HG03378 (cell line): ENCODE measurements around the gene ARV1.

Experiments used
- ATAC-seq: cut with Tn5 transposase; IDR thresholded peaks from one replicate; pipeline ENCODE4 v1.9.1; 2021; ENCODE audit warnings: mild to moderate bottlenecking, moderate library complexity; ENCODE audit not compliant: unreplicated experiment

The ARV1 gene

GRCh38 chr1:230978491-230979388 is at the start of gene ARV1, which contains the start of gene TTC13:
ARV1 (plus strand) TSS chr1:230979094; CDS start chr1:230979106, 12 bp downstream.
TTC13 (minus strand) TSS chr1:230978861; CDS start chr1:230978830, 31 bp downstream.
- ATAC-seq: peak; percentile 87

DNA sequence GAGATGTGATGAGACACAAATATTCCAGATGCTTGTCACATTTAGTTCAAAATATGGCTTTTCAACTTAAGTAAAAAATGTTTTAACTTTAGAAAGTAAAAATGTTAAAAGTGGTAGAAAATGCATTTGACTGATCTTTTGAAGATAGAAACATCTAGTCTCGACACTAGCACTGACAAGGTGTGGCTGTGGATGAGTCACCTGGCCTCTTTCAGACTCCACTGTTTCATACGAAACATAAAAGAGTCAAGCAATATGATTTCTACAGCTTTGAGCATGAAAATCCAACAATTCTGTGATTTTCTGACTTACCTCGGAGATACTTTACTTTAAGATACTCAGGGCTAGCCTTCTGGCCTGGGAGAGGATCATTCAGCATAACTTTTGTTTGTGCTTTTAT is 47.9 kb upstream of the ARV1 start:
- no peak for ATAC-seq

DNA sequence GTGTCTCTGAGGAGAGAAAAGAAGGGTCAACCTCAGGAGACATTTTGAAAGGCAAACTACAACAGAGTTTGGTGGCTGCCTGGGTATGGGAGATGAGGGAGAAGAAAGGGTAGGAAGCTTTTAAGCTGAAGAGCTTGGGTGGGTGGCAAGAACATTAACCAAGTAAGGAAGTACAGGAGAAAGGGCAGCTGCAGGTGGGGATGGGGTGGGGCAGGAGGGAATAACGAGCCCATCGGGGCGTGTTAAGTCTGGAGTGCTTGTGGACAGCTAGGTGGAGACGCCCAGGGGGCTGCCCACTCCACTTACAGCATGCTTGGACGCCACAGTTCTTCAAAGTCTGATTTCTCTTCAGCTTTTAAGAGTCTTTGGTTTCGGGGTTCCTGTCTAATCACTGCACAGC is 43.0 kb upstream of the ARV1 start:
- ATAC-seq: no peak

DNA sequence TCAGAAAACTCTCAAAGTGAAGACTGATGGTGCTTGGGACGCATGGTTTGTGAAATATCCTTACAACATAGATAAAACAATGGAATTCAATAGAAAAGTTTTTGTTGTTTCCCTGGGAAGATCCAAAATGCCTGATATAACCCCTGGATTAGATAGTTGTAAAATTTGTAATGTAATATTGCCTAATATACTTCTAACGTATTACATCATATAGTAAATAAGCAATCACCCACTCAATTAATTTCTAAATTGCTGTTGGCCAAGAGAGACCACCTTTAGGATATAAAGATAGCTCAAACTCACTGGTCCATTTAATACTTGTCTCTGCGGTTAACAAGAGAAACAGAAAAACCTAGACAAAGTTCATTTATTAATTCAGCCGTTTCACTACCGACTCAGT is 42.4 kb upstream of the ARV1 start:
- ATAC-seq: no peak

DNA sequence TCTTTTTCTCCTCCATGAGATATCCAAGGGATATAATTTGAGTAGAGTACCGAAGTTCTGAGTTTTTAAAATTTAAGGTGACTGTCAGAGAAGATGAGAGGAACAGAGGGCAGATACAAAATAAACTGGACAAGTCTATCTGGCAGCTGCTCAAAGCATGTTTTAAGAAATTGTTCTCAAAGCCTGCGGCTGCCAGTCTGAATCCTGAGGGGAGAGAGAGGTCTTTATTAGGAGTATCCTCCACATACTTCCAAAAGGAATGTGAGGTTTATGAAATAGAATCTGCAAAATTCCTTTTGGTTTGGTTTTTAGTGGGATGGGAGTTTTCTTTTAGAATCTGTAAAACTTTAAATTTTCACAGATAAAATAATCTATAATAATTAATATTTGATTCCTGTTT is 41.5 kb upstream of the ARV1 start:
- no peak for ATAC-seq

- ATAC-seq: no peak
These were observed 39.9 kb upstream of the ARV1 start for GRCh38 chr1:230938924-230939368.

- no peak for ATAC-seq
These were observed 38.9 kb upstream of the ARV1 start for GRCh38 chr1:230939806-230940489.

DNA sequence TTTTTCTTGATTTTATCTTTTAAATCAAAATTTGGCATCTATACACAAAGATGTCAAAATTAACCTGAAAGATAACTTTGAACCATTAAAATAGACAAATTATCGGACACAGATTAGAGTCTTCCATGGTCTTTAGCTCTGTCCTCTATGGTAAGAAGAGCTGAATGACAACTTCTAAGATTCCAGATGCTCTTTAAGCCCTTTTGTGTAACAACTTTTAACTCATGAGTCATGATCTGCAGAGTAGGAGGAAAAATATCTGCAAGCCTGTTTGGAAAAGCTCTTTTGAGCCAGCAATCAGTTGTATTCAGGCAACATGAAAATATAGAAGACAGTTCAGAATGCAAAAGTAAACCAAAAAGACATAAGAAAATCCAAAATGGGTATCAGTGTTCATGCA is 38.0 kb upstream of the ARV1 start:
- ATAC-seq: no peak

DNA sequence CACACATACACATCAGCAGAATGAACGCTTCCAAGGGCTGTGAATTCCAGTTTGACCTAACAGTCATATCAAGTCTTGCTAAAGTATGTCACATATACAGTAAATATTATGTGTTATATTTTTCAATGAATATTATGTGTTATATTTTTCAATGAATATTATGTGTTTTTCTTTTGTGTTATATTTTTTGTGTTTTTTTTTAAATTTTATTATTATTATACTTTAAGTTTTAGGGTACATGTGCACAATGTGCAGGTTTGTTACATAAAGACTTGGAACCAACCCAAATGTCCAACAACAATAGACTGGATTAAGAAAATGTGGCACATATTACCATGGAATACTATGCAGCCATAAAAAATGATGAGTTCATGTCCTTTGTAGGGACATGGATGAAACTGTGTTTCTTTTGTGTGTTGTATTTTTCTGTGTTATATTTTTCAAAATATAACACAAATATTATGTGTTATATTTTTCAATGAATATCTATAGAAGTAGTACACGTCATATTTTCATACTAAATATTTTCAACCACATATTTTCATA is 35.8 kb upstream of the ARV1 start:
- ATAC-seq: no peak

DNA sequence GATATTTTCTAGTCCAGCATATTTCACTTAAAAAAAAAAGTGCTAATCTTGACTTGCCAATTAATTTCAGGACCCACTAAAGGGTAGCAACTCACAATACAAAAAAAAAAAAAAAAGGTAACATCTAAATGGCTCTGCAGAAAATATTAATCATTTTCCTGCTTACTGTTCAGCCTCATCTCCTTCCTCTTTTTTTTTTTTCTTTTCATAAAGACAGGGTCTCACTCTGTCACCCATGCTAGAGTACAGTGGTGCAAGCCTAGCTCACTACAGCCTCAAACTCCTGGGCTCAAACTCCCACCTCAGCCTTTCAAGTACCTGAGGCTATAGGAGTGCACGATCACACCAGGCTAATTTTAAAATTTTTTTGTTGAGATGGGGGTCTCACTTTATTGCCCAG is 30.6 kb upstream of the ARV1 start:
- no peak for ATAC-seq

DNA sequence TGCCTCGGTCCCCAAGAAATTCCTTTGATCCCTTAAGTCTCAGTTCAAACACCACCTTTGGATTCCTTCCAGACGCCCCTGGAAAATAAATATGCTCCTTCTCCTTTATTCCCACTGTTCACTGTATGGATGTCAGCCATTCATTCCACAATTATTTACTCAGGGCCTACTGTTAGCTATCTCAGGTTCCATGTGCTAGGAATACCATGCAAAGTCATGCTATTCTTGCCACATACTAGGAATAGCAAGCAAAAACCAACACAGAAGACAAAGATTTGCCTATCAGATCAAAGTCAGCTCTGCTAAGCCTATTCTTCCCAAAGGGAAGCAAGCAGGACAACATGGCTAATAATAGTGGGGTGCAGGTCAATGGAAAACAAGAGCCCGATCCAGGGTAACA is 30.0 kb upstream of the ARV1 start:
- ATAC-seq: no peak

GRCh38 chr1:230950404-230950803 is 28.5 kb upstream of the ARV1 start:
- no peak for ATAC-seq

DNA sequence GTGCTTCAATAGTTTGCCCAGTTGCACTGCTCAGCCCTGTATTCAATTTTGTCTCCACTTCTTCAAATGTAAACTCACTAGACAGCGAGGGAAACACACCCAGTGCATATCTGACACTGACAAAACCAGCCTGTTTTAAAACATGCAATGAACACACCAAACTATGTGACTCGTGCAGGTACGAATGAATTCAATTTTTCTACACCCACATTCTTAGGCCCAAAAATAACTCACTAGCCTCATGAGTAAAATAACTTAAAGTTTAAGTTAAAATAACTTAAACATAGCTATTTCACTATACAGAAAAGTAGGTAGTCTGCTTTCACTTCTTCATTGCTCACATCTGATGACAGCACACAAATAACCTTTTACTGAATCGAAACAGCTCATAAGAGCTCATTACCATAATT is 21.3 kb upstream of the ARV1 start:
- ATAC-seq: peak; percentile 74

- ATAC-seq: no peak
These were observed 20.5 kb upstream of the ARV1 start for GRCh38 chr1:230958370-230958769.

- ATAC-seq: no peak
These were observed 14.0 kb upstream of the ARV1 start for GRCh38 chr1:230964896-230965295.

GRCh38 chr1:230965535-230965934 is 13.4 kb upstream of the ARV1 start:
- ATAC-seq: no peak

DNA sequence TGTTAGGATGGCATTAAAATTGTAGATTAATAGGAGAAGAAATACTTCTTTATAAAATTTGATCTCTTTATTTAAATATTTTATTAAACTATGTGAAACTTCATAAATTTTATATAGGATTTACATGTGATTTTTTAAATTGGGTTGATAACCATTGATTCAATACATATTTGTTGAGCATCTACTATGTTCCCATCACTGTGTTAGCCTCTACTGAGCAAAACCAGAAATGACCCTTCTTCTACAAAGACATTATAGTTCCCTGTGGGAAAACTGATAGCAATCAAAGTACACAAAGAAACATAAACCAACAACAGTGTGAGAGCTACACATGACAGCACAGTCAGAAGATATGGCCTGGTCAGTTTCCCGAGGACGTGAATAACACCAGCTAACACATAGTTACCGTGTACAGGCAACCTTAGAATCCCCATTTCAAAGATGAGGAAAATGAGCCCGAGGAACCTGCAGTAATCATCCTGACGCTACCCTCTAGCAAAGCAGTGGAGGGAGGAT is 12.5 kb upstream of the ARV1 start:
- no peak for ATAC-seq

- no peak for ATAC-seq
These were observed 8.5 kb upstream of the ARV1 start for GRCh38 chr1:230970432-230970831.

DNA sequence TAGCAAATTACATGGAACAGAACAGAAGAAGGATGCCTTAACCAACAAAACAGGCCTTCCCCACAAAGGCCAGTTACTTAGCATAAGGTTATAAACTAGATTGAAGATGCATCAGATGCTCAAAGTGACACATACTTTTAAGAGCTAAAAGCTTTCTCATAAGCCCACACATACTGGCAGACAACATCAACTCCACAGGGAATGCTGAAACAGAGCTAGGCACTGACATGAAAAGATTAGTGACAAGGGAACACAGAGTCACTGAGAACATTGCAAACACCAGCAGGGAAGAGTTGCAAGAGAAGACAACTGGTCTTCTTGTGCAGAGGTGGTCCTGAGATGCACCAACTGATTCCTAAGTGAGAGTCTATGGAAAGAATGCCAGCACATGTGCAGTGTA is 7.1 kb upstream of the ARV1 start:
- no peak for ATAC-seq

DNA sequence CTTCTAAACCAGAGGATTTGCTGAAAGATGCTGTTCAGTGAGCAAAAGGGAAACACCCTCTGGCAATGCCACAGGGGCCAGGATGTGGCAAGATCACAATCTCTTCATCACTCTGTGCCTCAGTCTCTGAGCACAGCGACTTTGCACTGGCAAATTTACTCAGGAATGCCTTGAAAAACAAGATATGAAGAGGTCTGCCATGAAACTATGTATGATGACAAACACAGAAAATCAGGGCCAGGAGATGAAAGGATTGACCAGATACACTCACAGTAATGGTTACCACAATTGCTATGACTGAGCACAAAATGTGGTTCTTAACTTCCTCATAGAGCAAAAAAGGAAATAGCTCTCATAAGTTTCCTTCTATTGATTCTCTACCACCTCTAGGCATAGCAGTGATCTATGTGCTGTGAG is 6.0 kb upstream of the ARV1 start:
- ATAC-seq: peak; percentile 82

DNA sequence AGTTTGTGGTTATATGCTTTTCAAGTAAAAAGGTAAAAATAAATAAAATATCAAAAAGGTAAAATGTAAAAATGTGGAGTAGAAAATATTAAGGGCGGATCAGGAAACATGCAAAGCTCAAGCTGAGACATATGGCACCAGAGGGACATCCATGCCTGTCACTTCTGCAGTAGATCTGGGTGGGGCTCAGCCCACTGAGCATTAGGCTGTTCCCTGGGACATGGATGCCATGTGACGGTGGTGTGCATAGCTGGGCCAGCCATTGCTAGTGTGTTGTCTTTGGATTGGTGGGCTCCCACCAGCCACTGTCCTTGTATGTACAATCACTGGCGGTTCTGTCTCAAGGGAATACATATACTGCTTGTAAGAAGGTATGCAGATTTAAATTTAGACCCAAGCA is 3.3 kb upstream of the ARV1 start:
- no peak for ATAC-seq

DNA sequence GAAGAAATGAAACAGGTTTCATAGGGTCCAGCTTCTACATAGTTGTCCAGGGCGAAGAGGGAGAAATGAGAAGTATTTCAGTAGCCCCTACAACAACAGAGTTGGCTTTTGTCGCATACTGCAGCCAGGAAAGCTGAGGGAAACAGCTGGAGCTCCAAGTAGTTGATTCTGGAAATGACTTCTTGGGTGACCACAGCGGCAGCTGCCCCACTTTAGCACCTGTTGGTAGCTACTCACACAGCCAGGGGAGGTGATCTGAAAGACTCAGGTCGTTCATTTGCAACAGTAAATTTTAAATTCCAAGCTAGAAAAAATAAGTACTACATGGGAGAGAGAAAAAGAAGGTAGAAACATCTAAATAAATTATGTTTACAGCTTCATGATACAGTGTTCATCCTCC is 2.5 kb upstream of the ARV1 start:
- no peak for ATAC-seq
